Measurements from ENCODE around the gene NRXN2. TPM values are rescaled to one million over a fixed set of nuclear protein-coding genes. Genes with fewer than 3 reads are reported as not detected.
"Not testable (repeated sequence)": the region's sequence is repeated elsewhere in the genome, so short reads cannot be mapped to it uniquely, and the experiment has no call there.

The NRXN2 gene
- polyA plus RNA-seq, 4 donors: 11.7 to 27.2 (median 24.9) TPM

DNA sequence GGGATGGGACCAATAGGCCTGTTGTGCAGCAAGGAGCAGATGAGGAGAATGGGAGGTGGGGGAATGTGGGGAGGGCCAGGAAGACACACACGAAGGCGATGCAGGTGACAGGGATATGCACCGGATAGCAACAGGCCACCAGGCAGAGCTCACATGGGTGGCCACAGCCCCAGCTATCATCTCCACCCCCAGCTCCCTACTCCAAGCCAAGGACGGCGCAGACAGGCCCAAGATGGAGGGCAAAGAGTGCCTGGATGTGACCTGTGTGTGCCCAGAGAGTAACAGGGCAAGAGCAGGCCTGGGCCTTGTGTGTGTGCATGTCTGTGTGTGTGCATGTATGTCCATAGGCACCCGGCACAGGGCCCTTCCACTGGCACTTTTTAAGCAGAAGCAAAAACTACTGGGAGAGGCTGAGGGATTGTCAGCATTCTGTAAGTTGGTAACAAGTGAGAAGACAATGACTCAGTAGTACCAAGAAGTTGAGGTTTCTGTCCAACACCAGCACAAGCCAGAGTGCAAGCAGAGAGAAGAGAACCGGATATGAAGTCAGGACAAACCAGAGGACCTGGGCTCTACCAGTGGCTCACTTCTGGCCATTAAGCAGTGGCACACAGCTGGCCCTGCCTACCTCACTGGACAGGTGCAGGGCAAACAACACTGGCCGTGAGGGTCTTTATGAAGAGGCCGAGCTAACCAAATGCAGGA lies 36.4 kb downstream of the NRXN2 start:
- DNase-seq (ENCODE audit: low read depth in 4 of 4, low spot score in 2 of 4): no peak

DNA sequence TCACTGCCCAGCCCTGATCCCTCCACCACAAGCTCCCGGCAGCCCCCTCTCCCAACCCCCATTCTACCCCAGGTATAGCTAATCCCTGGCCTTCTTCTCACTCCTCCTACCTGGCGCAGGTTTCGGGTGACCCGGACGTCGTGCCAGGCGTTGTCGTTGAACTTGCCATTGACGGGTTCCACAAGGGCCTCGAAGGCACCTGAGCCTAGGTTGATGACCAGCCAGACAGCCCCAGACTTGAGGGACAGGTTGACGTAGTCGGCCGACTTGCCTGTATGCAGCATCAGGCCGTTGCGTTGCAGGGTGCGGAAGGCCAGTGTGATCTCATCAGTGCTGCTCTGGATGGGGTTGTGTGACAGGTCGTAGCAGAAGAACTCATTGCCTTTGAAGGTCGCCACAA lies 37.5 kb downstream of the NRXN2 start:
- no peak for DNase-seq (ENCODE audit: low read depth in 4 of 4, low spot score in 2 of 4)

DNA sequence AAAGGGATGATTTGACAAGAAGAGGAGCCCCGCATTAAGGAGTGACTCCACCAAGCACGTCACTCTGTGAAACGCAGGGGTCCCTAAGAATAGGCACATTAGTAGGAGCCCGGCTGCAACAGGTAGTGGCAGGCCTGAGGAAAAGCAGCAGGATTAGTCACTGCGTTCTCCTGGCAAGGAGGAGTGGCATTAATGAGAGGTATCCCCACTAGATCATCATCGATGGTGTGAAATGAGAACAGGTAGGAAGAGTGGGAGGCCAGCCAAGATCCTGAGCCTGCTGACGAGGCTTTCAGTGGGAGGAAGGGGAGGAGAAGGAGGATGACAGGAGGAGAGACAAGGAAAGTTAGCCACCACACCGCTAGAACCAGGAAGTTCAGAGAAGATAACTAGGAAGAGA lies 38.6 kb downstream of the NRXN2 start:
- no peak for DNase-seq (ENCODE audit: low read depth in 4 of 4, low spot score in 2 of 4)

DNA sequence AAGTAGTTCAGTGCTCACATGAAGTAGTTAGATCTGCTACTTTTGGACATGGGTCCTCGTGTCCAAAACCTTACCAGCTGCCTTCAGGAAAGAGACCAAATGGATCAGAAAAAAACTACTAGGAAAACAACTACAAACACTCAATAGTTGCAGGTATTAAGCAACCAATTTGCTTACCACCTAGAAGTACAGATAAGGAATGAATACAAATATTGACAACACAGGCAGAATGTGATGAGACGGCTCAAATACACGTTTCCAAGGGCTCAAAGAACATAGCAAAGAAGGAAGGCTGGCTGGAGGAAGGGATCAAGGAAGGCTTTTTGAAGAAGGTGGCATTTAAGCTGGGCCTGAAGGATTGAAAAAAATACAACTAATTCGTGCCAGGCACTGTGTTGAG lies 41.8 kb downstream of the NRXN2 start:
- no peak for DNase-seq (ENCODE audit: low read depth in 4 of 4, low spot score in 2 of 4)

DNA sequence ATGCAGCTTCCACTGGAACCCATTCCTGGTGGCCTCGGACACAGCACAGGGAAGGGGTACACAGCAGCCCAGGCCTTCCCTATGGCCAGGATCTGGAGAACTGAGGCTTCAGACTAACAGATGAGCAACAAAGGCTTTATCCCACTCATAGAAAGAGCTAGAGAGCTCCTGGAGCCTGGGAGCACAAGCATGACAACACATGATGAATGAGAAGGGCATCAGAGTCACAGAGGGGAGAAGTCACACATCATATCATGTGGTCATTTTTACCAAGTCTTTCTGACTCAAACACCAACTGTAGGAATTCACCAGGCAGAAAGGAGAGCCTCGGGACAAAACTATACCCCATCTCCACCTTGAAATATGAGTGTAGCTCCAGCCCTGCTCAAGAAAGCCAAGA lies 43.2 kb downstream of the NRXN2 start:
- DNase-seq (ENCODE audit: low read depth in 4 of 4, low spot score in 2 of 4): no peak

DNA sequence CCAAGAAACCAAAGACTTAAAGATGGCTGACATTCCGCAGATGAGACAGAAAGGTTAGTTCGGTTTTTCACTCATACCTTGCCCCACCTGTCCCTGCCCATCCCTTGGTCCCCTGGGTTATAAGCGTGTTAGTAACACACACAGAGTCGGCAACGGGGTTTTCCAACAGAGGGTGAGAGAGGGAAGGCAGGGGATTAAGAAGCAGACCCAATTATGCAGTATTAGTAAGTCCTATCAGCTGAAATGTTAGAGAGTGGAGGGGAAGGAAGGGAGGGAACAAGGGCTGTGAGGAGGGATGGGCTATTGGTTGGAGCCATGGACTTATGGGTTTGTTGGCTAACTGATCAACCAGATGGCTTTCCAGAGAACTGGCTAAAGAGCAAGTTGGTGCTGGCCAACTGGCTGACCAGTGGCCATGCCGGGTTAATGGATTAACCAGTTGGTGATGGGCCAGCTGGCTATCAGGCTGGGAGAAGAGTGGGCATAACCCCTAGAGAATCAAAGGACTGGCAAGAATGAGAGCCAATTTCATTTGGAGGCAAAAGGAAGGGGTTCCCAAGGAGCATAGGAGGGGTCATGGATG lies 45.5 kb downstream of the NRXN2 start:
- DNase-seq (ENCODE audit: low read depth in 4 of 4, low spot score in 2 of 4): no peak

DNA sequence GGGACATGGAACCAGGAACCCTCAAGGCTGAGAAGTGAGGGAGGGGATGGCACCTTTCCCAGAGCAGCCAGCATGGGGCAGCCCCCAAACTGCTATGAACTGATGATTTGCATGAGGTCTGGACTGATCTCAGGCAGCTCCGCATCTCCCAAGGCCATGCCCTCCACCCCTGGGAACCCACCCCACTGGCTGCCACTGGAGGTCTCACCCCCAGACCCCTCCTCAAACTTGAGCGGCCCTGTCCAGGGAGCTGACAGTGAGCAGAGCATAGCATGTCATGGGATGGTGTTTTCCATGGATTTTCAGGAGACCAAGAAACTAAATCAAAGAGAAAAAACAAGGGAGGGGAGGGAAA lies 46.8 kb downstream of the NRXN2 start:
- DNase-seq (ENCODE audit: low read depth in 4 of 4, low spot score in 2 of 4): no peak

DNA sequence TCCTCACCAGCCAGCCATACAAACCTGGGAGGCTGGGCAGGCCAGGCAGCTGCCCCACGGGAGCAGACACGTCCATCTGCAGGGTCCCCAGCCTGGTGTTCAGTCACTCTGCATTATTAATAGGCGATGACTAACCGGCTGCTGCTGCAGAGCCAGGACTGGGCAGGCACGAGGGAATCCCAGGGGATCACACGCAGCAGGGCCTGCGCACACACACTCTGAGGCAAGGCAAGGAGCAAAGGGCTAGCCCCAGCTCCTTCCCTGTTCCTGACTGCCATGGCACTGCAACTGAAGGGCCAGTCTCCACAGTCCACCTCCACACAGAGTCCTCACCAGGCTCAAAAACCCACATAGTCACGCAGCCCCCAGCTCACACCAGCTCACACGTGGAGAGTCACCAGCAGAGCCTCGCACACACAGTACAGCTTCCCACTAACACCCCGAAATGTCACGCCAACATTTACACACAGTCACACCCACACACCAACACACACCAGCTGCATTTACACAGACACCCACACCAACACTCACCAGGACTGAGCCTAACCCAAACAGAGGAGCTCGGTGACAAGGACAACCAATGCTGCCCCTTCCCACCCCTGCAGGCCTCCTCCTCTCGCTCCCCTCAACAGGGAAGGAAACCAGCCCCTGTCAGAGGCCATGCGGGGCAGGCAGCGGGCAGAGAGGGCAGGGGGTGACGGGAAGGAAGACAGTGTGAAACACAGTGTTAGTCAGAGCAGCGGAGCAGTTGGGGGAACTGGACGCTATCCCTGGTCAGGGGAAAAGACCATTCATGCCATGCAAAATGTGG lies 47.3 kb downstream of the NRXN2 start:
- DNase-seq (ENCODE audit: low read depth in 4 of 4, low spot score in 2 of 4): no peak

DNA sequence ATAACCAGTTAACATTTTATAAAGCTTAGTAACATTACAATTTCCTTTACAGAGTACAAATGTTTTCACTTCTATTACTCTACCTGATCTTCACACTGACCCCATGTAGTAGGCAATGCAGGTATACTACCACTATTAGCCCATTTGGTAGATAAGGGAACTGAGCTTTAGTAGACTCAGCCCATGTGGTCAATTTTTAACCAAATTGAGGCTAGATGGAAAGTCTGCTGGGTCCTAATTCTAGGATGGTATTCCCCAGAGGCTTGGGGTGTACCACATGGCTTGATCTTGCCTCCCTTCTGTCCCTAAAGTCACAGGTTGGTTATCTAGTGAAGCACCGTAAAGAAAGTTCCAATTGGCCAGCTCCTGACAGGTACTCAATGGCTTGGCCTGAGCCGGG lies 48.2 kb downstream of the NRXN2 start:
- DNase-seq (ENCODE audit: low read depth in 4 of 4, low spot score in 2 of 4): no peak

DNA sequence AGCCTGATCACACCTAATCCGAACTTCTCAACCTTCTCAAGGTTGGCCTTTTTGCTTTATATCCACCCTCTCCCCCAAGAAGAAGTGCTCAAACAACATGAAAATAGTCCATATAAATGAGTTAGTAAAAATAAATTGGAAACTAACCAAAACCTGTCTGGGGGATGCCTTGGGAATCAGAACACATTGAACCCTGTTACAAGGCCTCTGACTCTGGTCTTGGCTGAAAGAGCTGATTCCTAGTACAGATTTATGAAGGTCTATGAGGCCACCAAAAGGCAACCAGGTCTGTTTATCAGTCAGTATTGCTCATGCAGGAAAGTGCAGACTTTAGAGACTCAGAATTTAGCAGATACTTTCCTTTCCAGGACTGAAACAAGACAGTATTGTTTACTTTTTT lies 49.7 kb downstream of the NRXN2 start:
- DNase-seq (ENCODE audit: low read depth in 4 of 4, low spot score in 2 of 4): no peak

DNA sequence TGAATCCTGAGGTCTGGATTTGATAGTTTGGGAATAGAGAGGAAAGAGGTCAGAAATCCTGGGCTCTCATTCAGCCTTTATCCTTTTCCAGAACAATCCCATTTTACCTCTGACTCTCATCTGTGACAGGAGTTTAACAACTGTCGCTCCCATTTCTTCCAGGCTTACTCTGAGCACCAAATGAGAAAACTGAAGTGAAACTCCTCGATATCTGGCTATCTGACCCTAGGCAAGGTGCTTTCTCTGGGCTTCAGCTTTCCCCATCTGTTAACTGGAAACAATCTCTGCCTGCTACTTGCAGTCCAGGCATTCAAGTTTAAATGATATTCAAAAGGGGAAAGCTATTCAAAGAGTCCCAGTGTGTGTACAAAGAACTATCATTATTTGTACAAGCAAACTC lies 50.1 kb downstream of the NRXN2 start:
- no peak for DNase-seq (ENCODE audit: low read depth in 4 of 4, low spot score in 2 of 4)

DNA sequence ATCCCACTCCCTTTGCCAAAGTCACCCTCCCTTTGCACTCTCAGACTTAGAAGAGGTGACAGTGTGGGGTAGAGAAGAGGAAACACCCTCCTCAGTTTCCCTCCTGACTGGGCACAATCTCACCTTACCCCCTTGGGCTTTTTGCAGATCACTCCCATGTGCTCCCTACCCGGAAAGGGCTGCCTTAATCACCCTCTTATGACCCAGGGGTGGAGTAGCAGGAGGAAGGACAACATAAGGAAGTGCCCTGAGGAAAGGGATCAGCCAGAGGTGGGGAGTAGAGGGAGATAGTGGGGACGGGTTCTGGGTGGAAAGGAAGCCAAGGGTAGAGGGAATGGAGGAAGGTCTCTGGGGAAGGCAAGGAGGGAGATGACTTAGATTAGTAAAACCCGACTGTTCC lies 52.0 kb downstream of the NRXN2 start:
- DNase-seq (ENCODE audit: low read depth in 4 of 4, low spot score in 2 of 4): no peak

DNA sequence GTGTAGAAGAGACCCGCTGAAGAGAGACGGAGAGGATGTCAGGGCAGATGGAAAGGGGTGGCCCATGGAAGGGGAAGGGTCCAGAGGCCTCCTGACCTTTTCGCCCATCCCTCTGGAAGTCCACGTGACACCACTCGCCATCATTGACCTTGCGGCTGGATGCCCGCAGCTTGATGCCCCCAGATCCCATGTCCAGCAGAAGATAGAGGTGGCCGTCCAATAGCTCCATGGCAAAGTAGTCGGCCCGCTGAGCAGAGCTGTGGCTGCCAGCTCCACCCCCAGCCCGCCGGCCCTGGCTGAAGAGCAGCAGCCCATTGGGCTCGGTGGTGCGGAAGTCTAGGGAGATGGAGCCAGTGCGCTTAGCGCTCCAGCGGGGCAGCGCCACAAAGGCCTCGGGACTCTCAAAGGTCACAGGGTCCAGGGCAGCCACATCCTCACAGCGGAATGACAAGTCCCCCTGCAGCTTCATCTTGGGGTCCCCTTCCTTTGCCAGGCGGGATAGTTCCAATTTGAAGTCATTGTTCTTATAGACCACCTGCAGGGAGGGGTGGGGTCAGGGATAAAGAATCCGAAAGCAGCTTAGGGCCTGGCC lies 55.7 kb downstream of the NRXN2 start:
- DNase-seq (ENCODE audit: low read depth in 4 of 4, low spot score in 2 of 4): no peak

DNA sequence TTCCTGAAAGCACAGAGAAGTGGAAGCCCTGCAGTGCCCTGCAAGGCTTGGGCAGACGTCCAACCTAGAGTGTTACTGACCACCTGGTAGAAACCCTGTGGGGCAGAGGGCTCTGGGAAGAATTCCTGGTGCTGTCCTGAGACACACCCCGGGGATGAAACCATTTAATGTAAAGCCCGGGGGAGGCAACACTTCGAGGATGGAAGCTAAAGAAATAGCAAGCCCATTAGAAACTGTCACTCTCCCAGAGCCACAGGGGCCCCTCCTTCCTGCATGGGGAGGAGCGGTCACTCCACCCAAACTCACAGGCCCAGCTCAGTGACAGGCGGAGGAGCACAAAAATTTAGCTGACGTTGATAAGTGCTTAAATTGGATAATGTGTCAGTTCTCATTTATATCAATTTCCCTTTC lies 57.6 kb downstream of the NRXN2 start:
- DNase-seq (ENCODE audit: low read depth in 4 of 4, low spot score in 2 of 4): no peak

DNA sequence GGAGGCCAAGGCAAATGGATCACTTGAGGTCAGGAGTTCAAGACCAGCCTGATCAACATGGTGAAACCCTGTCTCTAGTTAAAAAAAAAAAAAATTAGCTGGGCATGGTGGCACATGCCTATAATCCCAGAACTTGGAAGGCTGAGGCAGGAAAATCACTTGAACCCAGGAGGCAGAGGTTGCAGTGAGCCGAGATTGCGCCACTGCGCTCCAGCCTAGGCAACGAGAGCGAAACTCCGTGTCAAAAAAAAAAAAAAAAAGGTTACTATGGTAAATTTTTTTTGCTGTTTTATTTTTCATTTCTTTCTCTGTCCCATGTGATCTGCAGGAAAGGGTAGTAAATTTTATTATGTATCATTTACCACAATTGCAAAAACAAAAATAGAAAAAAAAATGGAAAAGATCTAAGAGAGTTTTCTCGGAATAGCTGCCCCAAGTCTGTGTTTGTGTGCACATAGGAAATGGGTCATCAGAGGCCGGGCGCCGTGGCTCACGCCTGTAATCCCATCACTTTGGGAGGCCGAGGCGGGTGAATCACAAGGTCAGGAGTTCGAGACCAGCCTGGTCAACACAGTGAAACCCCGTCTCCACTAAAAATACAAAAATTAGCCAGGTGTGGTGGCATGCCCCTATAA lies 58.6 kb downstream of the NRXN2 start:
- DNase-seq (ENCODE audit: low read depth in 4 of 4, low spot score in 2 of 4): not testable (repeated sequence)

DNA sequence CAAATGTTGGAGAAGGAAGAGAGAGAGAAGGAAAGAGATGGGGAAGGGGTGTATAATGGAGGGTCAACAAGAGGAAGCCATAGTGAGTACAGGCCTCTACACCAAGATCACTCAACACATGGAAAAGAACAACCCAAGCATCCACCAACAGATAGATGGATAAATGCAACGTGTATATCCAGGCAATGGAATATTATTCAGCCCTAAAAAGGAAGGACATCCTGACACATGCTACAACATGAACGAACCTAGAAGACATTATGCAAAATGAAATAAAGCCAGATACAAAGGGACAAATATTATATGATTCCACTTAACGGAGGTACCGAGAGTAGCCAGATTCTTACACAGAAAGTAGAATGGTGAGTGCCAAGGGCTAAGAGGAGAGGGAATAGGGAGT lies 59.3 kb downstream of the NRXN2 start:
- DNase-seq (ENCODE audit: low read depth in 4 of 4, low spot score in 2 of 4): no peak

DNA sequence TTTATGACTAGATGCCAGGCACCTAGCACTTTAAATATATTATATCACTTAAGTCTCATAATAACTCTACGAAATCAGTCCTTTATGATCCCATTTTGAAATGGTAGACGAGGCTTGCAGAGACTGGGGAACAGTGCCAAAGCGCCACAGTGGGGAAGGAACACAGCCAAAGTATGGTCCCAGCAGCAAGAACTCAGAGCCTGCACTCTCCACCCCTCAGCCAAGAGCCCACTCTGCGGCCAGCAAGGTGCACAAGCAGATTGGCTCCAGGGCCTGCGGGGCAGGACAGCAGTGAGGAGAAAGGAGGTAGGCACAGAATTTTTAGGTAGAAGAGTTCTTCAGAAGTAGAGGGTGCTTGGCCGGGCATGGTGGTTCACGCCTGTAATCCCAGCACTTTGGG lies 61.4 kb downstream of the NRXN2 start:
- DNase-seq (ENCODE audit: low read depth in 4 of 4, low spot score in 2 of 4): no peak

DNA sequence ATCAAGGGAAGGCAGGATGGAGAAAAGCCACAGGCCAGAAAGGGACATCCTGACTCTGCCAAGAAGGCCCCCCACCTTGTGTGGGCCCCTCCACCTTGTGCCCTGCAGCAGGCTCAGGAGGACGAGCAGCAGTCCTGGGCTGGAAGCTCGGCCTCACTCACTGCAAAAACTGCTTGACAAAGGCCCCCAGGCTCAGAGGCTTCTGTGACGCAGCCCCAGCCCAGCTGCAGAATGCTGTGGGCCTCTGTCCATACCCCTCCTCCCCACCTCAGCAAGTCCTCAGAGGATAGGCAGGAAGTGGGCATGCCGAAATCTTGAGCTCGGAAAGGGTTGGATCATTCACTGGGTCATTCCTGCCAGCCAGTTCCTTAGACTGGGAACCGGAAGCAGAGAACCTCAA lies 61.9 kb downstream of the NRXN2 start:
- no peak for DNase-seq (ENCODE audit: low read depth in 4 of 4, low spot score in 2 of 4)

DNA sequence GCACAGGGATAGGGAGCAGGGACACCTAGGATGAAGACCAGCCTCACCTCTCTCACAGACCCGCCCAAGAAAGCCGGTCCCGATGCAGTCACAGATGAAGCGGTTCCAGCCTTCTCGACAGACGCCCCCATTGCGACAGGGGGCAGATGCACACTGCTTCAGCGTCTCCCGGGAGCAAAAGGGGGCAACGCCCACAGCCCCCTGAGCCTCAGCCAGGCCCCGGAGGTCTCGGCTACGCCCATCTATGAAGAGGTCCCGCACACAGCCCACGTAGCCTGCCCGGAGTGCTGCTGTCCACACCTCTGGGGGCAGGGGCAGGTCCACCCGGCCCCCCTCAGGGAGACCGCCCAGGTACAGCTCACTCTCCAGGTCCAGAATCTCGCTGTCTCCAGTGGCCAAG lies 62.3 kb downstream of the NRXN2 start:
- no peak for DNase-seq (ENCODE audit: low read depth in 4 of 4, low spot score in 2 of 4)

DNA sequence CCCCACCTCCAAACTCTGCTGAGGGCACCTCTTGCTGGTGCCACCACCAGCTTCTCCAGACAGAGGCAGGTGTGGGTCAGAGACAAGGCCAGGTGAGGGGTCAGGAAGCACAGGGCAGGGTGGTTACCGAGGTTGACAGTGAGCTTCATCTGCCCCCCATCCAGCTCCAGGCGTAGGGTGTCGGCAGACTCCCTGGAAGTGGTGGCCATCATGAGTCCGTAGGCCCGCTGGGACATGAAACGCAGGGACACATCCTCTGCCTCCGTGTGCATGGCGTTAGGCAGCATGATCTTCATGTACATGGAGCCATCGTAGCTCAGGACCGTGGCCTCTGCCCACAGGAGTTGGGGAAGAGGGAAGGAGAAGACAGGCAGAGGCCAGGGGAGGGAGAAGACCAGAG lies 62.8 kb downstream of the NRXN2 start:
- DNase-seq (ENCODE audit: low read depth in 4 of 4, low spot score in 2 of 4): no peak
